Measurements from ENCODE around the gene TMTC1. TPM values are rescaled to one million over a fixed set of nuclear protein-coding genes. Genes with fewer than 3 reads are reported as not detected.

TMTC1 gene
- total and polyA plus RNA-seq, 2 of the 8 experiments (the other 6 are each of a cell fraction or from before 2014, with no cell fraction given): 15.4 to 20.8 TPM

DNA sequence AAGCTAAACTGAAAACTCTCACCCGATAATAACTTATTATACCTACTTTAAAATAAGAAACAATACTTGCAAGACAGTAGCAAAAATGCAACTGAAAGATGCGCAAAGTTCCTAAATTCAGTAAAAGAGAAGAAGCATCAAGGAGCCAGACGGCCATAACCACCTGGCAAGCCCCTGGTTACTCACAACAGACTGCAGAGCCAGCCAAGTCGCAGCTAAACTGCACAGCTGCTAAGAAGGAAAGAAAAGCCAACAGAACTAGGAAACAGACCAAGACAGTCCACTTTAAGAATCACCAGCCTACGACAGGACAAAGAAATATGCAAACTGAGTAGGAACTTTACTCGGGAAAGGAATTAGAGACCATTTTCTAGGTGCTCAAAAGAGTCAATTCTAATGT is 127.9 kb downstream of the TMTC1 start (continued):
- TF ChIP-seq RBBP5 (IDR thresholded peaks at IDR 0.05; ENCODE audit: borderline replicate concordance, low read depth, low read length) (no peak), KDM4A (IDR thresholded peaks at IDR 0.05; ENCODE audit: low read depth, low read length, severe bottlenecking) (no peak), TBP (IDR thresholded peaks at IDR 0.05; ENCODE audit: low read depth, low read length) (no peak), SUZ12 (IDR thresholded peaks at IDR 0.05; ENCODE audit: low read length) (no peak), TAF1 (IDR thresholded peaks at IDR 0.05; ENCODE audit: low read depth, low read length) (no peak), CHD2 (IDR thresholded peaks at IDR 0.05; ENCODE audit: low read length) (no peak)
- TF ChIP-seq, protein P1, sequence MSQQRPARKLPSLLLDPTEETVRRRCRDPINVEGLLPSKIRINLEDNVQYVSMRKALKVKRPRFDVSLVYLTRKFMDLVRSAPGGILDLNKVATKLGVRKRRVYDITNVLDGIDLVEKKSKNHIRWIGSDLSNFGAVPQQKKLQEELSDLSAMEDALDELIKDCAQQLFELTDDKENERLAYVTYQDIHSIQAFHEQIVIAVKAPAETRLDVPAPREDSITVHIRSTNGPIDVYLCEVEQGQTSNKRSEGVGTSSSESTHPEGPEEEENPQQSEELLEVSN (IDR thresholded peaks at IDR 0.05): no peak
